ENCODE results near the gene ALOXE3.

The ALOXE3 gene

DNA sequence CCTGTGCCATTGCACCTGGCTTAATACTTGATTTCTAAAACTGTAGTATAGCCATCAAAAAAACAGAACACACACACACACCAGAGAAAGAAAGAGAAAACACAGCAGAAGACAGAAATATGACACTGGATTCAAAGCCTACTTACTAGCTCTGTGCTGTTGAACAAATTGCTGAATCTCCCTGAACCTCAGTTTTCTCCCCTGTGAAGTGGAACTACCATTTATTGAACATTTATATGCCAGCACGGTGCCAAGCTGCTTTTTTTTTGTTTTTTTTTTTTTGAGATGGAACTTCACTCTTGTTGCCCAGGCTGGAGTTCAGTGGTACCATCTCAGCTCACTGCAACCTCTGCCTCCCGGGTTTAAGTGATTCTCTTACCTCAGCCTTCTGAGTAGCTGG is 17.6 kb downstream of the ALOXE3 start:
- DNase-seq (ENCODE audit: low read depth): no peak
- no peak overlapping the region for H3K4me3 ChIP-seq (ENCODE audit: low read depth, low read length)
- TF ChIP-seq, protein P1, sequence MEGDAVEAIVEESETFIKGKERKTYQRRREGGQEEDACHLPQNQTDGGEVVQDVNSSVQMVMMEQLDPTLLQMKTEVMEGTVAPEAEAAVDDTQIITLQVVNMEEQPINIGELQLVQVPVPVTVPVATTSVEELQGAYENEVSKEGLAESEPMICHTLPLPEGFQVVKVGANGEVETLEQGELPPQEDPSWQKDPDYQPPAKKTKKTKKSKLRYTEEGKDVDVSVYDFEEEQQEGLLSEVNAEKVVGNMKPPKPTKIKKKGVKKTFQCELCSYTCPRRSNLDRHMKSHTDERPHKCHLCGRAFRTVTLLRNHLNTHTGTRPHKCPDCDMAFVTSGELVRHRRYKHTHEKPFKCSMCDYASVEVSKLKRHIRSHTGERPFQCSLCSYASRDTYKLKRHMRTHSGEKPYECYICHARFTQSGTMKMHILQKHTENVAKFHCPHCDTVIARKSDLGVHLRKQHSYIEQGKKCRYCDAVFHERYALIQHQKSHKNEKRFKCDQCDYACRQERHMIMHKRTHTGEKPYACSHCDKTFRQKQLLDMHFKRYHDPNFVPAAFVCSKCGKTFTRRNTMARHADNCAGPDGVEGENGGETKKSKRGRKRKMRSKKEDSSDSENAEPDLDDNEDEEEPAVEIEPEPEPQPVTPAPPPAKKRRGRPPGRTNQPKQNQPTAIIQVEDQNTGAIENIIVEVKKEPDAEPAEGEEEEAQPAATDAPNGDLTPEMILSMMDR (IDR thresholded peaks at IDR 0.05; ENCODE audit: low read depth, low read length, missing control alignments): no peak

DNA sequence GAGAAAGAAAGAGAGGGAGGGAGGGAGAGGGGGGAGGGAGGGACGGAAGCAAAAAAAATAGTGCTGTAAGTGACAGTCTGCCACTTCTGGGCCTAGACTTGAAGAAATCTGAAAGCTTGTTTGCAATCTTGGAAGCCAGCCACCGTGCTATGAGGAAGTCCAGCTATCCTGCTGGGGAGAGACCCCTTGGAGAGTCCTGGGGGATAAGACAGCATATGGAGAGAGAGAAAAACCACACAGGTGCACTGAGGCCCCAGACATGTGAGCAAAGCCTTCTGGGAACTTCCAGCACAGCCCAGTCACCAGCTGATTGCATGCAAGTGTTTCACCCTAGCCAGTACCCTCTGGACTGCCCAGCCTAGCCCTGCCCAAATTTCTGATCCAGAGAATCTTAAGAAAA is 18.2 kb downstream of the ALOXE3 start:
- H3K4me3 ChIP-seq (ENCODE audit: low read depth, low read length): no peak overlapping the region
- TF ChIP-seq, protein P1 (IDR thresholded peaks at IDR 0.05; ENCODE audit: low read depth, low read length, missing control alignments): no peak
- DNase-seq (ENCODE audit: low read depth): no peak

DNA sequence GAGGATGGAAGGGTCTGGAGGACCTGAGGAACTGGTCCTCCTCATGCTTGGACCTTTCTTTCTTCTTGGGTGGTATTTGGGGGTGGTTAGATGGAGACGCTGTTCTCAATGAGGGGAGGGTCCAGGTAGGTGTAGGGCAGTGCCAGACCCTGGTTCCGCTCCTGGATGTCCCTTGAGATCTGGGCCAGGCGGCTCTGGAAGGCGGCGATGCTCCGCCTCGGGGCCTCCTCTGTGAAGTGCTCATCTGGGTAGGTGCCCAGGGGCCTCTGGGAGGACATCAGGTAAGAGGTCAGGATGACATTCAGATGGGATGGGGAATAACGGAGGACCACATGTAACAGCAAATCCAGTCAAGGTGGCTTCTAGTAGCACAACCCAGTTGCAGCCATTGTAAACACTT is 21.8 kb downstream of the ALOXE3 start:
- no peak overlapping the region for H3K4me3 ChIP-seq (ENCODE audit: low read depth, low read length)
- DNase-seq (ENCODE audit: low read depth): no peak
- TF ChIP-seq, protein P1 (IDR thresholded peaks at IDR 0.05; ENCODE audit: low read depth, low read length, missing control alignments): no peak

DNA sequence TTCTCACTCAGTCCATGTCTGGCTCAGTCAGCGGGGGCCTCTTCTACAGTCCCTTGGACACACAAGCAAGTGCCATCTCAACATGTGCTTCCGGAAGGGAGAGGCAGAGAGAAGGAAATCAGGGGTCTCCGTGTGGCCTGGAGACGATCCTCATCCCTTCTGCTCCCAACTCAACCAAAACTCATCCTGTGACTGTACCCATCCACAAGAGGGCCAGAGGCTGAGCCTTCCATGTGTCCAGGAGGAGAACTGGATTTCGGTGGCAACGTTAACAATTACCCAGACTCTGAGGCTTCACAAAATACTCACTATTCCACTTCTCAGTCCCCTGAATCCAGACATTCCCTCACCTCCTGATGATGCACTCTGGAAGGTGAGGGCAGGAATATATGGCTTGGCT is 23.0 kb downstream of the ALOXE3 start:
- TF ChIP-seq, protein P1 (IDR thresholded peaks at IDR 0.05; ENCODE audit: low read depth, low read length, missing control alignments): no peak
- DNase-seq (ENCODE audit: low read depth): no peak
- H3K4me3 ChIP-seq (ENCODE audit: low read depth, low read length): no peak overlapping the region

DNA sequence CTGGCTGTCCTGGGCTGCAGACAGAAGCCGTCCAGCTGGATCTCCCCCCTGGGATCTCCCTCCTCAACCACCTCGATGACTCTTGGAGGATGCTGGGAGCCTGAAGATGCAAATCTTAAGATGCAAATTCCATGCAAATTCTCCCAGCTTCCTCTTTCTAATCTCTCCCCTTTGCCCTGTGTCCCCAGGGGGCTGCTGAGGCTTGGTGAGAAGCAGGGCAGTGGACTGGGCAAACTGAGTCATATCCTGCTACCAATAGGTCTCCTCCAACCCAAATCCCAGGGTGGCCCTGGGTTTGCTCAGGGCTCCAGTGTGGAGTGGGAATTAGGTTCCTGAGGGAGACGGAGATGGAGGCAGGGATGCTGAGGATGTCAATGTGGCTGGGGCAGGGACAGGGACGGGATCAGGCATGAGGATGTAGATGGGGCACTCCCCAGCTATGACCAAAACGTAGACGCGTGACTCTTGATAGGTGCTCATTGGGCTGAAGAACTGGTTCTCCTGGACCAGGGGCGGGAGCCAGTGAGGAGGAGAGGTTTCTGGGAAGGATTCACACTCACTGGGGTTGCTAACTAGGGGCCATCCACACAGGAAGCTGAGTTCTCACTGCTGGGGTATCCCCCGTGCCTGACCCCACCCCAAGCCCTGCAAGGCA is 27.2 kb downstream of the ALOXE3 start:
- H3K4me3 ChIP-seq (ENCODE audit: low read depth, low read length): no peak overlapping the region
- DNase-seq (ENCODE audit: low read depth): no peak
- TF ChIP-seq, protein P1 (IDR thresholded peaks at IDR 0.05; ENCODE audit: low read depth, low read length, missing control alignments): no peak

DNA sequence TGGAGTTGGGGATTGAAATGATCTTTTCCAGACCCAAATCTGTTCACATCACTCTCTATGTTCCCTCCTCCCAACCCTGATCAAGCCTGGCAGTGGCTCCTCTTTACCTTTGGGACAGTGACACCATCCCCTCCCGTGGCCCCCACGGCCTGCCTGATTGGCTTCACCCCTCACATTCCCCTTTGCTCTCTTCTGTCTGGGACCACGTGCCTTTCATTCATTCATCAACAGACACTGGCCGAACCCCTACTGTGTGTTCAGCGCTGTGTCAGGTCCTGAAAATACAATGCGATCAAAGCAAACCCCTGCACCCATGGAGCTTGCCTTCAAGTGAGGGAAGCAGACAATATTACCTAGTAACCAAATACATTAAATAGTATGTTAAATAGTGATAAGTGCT is 28.6 kb downstream of the ALOXE3 start:
- no peak for DNase-seq (ENCODE audit: low read depth)
- H3K4me3 ChIP-seq (ENCODE audit: low read depth, low read length): no peak overlapping the region
- TF ChIP-seq, protein P1 (IDR thresholded peaks at IDR 0.05; ENCODE audit: low read depth, low read length, missing control alignments): no peak

DNA sequence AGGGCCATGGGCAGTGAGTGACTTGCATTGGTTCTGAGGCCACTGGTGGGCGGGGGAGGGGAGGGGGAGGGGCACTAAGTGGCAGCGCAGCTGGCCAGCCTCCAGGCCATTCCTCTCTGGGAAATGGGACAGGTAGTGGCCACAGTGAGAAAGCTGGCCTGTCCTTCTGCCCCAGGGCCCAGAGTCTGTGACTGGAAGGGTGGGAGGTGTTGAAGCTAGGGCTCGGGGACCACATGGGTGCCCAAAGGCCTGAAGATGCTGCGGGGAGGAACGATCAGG is 30.4 kb downstream of the ALOXE3 start:
- TF ChIP-seq, protein P1 (IDR thresholded peaks at IDR 0.05; ENCODE audit: low read depth, low read length, missing control alignments): no peak
- H3K4me3 ChIP-seq (ENCODE audit: low read depth, low read length): no peak overlapping the region
- DNase-seq (ENCODE audit: low read depth): no peak

Measured in GM12864 (cell line).